GM23338 (cell line): ENCODE results near the gene B4GALT1.

ENCODE experiments used
- CREB1 ChIP-seq: fragments of 250-450 bp; sonication (Bioruptor Pico); IDR thresholded peaks from 2 replicates; pipeline ENCODE4 v1.5.0; 2020; ENCODE audit warnings: low read depth, mild to moderate bottlenecking, moderate library complexity
- CTCF ChIP-seq, 2 experiments: fragments of 200-600 bp in 1 of 2; sonication (generic) in 1 of 2; conservative IDR thresholded peaks; 2 replicates each; pipeline versions ENCODE4 v1.5.1 to v1.6.1; 2016 to 2017; ENCODE audit warnings: antibody characterized with exemption in 2 of 2, low read depth in 2 of 2, mild to moderate bottlenecking in 2 of 2, moderate library complexity in 1 of 2
- ETS1 ChIP-seq: IDR thresholded peaks from 2 replicates; pipeline ENCODE4 v1.6.1; 2016; ENCODE audit warnings: antibody characterized with exemption
- EZH2 ChIP-seq: fragments of 200-600 bp; sonication (generic); IDR thresholded peaks from one replicate; pipeline ENCODE4 v1.8.0; 2017; ENCODE audit warnings: antibody characterized with exemption, mild to moderate bottlenecking, low read depth; ENCODE audit not compliant: unreplicated experiment
- EZH2phosphoT487 ChIP-seq: fragments of 200-600 bp; sonication (generic); IDR thresholded peaks from one replicate; pipeline ENCODE4 v1.8.1; 2018; ENCODE audit warnings: antibody characterized with exemption; ENCODE audit not compliant: unreplicated experiment
- JUNB ChIP-seq: IDR thresholded peaks from one replicate; pipeline ENCODE4 v1.6.1; 2016; ENCODE audit warnings: antibody characterized with exemption; ENCODE audit not compliant: unreplicated experiment
- POLR2AphosphoS5 ChIP-seq: IDR thresholded peaks from 2 replicates; pipeline ENCODE4 v1.6.1; 2016; ENCODE audit warnings: antibody characterized with exemption, low read depth
- REST ChIP-seq: IDR thresholded peaks from one replicate; pipeline ENCODE4 v1.6.1; 2018; ENCODE audit warnings: antibody characterized with exemption; ENCODE audit not compliant: unreplicated experiment
- STAT1 ChIP-seq: IDR thresholded peaks from one replicate; pipeline ENCODE4 v1.6.1; 2016; ENCODE audit warnings: antibody characterized with exemption; ENCODE audit not compliant: unreplicated experiment
- ZNF114 ChIP-seq: fragments of 250-450 bp; sonication (Bioruptor Pico); IDR thresholded peaks from 2 replicates; pipeline ENCODE4 v1.5.0; 2020; ENCODE audit warnings: mild to moderate bottlenecking, moderate library complexity
- ZNF331 ChIP-seq: fragments of 250-450 bp; sonication (Bioruptor Pico); IDR thresholded peaks from 2 replicates; pipeline ENCODE4 v1.5.0; 2020; ENCODE audit warnings: low read depth, mild to moderate bottlenecking, moderate library complexity
- ZNF462 ChIP-seq: fragments of 250-450 bp; sonication (Bioruptor Pico); IDR thresholded peaks from 2 replicates; pipeline ENCODE4 v1.5.0; 2020; ENCODE audit warnings: mild to moderate bottlenecking, moderate library complexity

GRCh38 chr9:33140401-33141360 lies 26.5 kb downstream of the B4GALT1 start:
- TF ChIP-seq CTCF (conservative IDR thresholded peaks at IDR 0.05; ENCODE audit: low read depth in 2 of 2) (no peak), EZH2 (no peak), POLR2AphosphoS5 (no peak), REST (no peak), ZNF114 (CRISPR knock-in tag) (no peak), EZH2phosphoT487 (no peak), STAT1 (no peak), CREB1 (CRISPR knock-in tag) (no peak), JUNB (no peak), ZNF462 (CRISPR knock-in tag) (no peak), ZNF331 (CRISPR knock-in tag) (no peak), ETS1 (no peak)
